Measurements from ENCODE around the gene PSD2.

GRCh38 chr5:139864716-139865483 is 69.3 kb downstream of the PSD2 start:
- TF ChIP-seq CTCF (IDR thresholded peaks at IDR 0.05) (no peak), POLR2A (IDR thresholded peaks at IDR 0.05; ENCODE audit: low read depth) (no peak)

Data from esophagus muscularis mucosa (tissue), 3 donors.